ENCODE measurements around the gene TIMM22.
"Not testable (repeated sequence)": the region's sequence is repeated elsewhere in the genome, so short reads cannot be mapped to it uniquely, and the experiment has no call there.

Gene TIMM22

DNA sequence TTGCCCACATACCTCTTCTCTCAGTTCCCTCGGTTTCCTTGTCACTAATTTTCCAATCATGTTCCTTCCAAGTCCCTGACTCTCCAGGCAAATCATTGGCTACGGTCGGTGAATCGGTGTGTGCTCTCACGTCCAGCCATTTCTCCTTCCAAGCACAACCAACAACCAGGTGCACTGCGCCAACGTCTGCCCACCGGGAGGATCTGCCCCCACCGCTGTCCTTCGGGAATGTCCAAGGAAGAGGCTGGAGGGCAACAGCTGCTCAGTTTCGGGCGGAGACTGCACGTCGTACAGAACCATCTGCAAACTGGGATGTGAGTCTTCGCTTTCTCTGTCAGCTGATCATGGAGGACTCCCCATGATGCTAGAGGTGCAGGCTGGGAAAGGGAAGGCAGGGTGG, 9.0 kb upstream of the TIMM22 start:
- TF ChIP-seq CTCF (IDR thresholded peaks at IDR 0.05): no peak
- H3K27me3 ChIP-seq: peaks cover 7% of the 10 kb centered on the region
- H3K4me3 ChIP-seq (ENCODE audit: low read depth in 1 of 2, low read length in 1 of 2): no peak overlapping the region
- no peaks in the 10 kb centered on the region for H3K4me1 ChIP-seq (ENCODE audit: control insufficient read depth in 1 of 2, insufficient read depth in 1 of 2, low read depth in 1 of 2, low read length in 1 of 2)
- peaks cover 5% of the 10 kb centered on the region for H3K9me3 ChIP-seq
- H3K36me3 ChIP-seq: no peaks in the 10 kb centered on the region
- H3K27ac ChIP-seq: no peak overlapping the region

DNA sequence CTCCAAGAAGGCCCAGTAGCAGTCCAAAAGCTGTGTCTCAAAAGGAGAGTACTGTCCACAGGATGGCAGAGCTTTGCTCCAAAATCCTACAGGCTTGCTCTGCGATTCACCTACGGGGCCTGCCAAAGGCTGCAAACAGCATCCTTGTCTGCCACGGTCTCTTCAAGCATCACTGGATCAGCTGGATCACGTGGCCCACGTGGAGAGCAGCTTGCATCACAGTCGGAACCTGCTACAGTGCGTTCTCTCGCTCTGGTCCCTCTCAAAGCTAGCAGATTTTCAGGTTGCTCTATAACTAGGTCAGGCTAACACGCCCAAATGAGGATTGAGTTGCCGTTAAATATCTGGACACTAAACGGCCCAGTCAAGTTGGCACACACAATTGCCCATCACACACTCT, 8.4 kb upstream of the TIMM22 start:
- peaks cover 11% of the 10 kb centered on the region for H3K9me3 ChIP-seq
- H3K4me3 ChIP-seq (ENCODE audit: low read depth in 1 of 2, low read length in 1 of 2): no peak overlapping the region
- H3K27ac ChIP-seq: no peak overlapping the region
- no peaks in the 10 kb centered on the region for H3K36me3 ChIP-seq
- no peaks in the 10 kb centered on the region for H3K4me1 ChIP-seq (ENCODE audit: control insufficient read depth in 1 of 2, insufficient read depth in 1 of 2, low read depth in 1 of 2, low read length in 1 of 2)
- peaks cover 7% of the 10 kb centered on the region for H3K27me3 ChIP-seq
- no peak for TF ChIP-seq CTCF (IDR thresholded peaks at IDR 0.05)

DNA sequence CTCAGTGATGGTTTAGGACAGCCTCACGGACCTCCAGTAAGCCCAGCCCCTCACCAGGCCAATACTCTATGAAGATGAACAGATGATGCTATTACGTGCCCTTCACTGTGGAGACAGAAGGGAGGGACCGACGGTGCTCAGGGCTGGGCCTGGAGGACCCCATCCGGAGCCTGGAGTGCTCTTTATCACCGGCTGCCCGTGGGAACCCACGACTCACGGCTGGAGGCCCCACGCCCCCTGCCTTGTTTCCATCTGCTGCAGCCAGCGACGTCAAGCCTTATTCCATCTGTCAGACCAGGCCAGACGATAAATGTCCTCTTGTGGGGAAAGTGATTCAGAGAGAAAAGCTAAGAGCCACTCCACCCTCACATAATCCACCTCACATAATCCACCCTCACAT, 4.0 kb upstream of the TIMM22 start:
- H3K9me3 ChIP-seq: peaks cover 20% of the 10 kb centered on the region
- no peaks in the 10 kb centered on the region for H3K27me3 ChIP-seq
- no peaks in the 10 kb centered on the region for H3K36me3 ChIP-seq
- peaks cover 11 to 13% of the 10 kb centered on the region in 2 experiments for H3K4me1 ChIP-seq (ENCODE audit: control insufficient read depth in 1 of 2, insufficient read depth in 1 of 2, low read depth in 1 of 2, low read length in 1 of 2)
- H3K4me3 ChIP-seq (ENCODE audit: low read depth in 1 of 2, low read length in 1 of 2): no peak overlapping the region
- no peak for TF ChIP-seq CTCF (IDR thresholded peaks at IDR 0.05)
- no peak overlapping the region for H3K27ac ChIP-seq

DNA sequence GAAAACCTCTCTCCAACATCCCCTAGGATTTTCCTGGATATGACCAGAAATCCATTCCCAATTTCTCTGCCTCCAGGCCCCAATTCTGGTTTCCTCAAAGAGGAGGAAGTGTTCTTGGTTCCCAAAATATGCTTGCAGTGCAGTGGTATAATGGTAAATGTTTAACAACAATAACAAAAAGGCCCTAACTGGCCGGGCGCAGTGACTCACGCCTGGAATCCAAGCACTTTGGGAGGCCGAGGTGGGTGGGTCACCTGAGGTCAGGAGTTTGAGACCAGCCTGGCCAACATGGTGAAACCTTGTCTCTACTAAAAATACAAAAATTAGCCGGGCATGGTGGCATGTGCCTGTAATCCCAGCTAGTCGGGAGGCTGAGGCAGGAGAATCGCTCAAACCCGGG, 1.6 kb upstream of the TIMM22 start:
- H3K36me3 ChIP-seq; H3K27ac ChIP-seq; H3K27me3 ChIP-seq; H3K4me3 ChIP-seq (ENCODE audit: low read depth in 1 of 2, low read length in 1 of 2): not testable (repeated sequence)
- Histone ChIP-seq H3K4me1 (ENCODE audit: control insufficient read depth in 1 of 2, insufficient read depth in 1 of 2, low read depth in 1 of 2, low read length in 1 of 2) (peaks cover 15 to 16% of the 10 kb centered on the region in 2 experiments), H3K9me3 (peaks cover 20% of the 10 kb centered on the region)

GRCh38 chr17:998111-998510, 1.2 kb downstream of the TIMM22 start:
- Histone ChIP-seq H3K4me1 (ENCODE audit: control insufficient read depth in 1 of 2, insufficient read depth in 1 of 2, low read depth in 1 of 2, low read length in 1 of 2) (peaks cover 15 to 16% of the 10 kb centered on the region in 2 experiments), H3K4me3 (ENCODE audit: low read depth in 1 of 2, low read length in 1 of 2) (no peak overlapping the region), H3K27ac (no peak overlapping the region)

More at GRCh38 chr17:998111-998510, 1.2 kb downstream of the TIMM22 start:
- peaks cover 13% of the 10 kb centered on the region for H3K9me3 ChIP-seq
- TF ChIP-seq CTCF (IDR thresholded peaks at IDR 0.05): no peak
- no peaks in the 10 kb centered on the region for H3K27me3 ChIP-seq
- H3K36me3 ChIP-seq: peaks cover 31% of the 10 kb centered on the region
